ENCODE measurements around the gene ATP10A. TPM values are rescaled to one million over a fixed set of nuclear protein-coding genes. Genes with fewer than 3 reads are reported as not detected.

Gene ATP10A
- polyA plus RNA-seq, 1 of the 3 experiments (the other 2 are of a cell fraction) = not detected

DNA sequence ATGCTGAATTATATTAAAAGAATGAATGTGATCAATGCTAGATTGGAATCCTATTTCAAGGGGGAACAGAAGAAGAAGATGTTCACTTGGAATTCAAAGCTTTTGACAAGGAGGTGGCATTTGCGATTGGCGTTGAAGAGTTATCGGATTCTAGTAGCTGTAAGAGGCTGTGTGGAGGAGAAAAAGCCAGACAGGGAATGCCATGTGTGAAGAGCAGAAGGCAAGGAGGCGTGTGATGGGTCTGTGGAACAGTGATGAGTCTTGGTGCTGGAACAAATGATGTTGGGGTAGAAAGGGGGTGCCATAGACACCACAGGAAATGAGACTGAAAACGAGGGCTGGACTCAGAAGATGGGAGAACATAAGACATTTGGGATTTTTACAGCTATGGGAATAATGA, 30.5 kb upstream of the ATP10A start:
- H2AFZ ChIP-seq (ENCODE audit: low read depth) = no peak overlapping the region
- H3K79me2 ChIP-seq (ENCODE audit: insufficient read depth) = no peaks in the 10 kb centered on the region
- no peaks in the 10 kb centered on the region for H3K9me2 ChIP-seq
- no peak for DNase-seq
- no peaks in the 10 kb centered on the region for H3K27me3 ChIP-seq (ENCODE audit: insufficient read depth)
- 42% methylated on average over 5 of the region's 5 CpGs for WGBS (ENCODE audit: low lambda C conversion rate)
- ChIA-PET CTCF (no interaction called here), POLR2A (no interaction called here)
- H4K20me1 ChIP-seq (ENCODE audit: insufficient read depth) = no peaks in the 10 kb centered on the region
- H3K9ac ChIP-seq = no peak overlapping the region
- no peak overlapping the region for H3K27ac ChIP-seq (ENCODE audit: low read depth in 2 of 2, low read length in 1 of 2)
- no peaks in the 10 kb centered on the region for H3F3A ChIP-seq (replicated peaks; ENCODE audit: insufficient read depth)
- H3K4me3 ChIP-seq (ENCODE audit: low read depth in 2 of 2, low read length in 1 of 2) = no peak overlapping the region
- no peak overlapping the region for H3K4me2 ChIP-seq
- no peaks in the 10 kb centered on the region for H3K36me3 ChIP-seq (replicated peaks in 1 of 2; ENCODE audit: control insufficient read depth in 1 of 2, insufficient read depth in 2 of 2, low read length in 1 of 2)
- H3K9me3 ChIP-seq = no peaks in the 10 kb centered on the region
- H3K4me1 ChIP-seq (ENCODE audit: control insufficient read depth in 1 of 2, insufficient read depth in 2 of 2, low read depth in 1 of 2, low read length in 1 of 2) = no peaks in the 10 kb centered on the region
- TF ChIP-seq TEAD4 (IDR thresholded peaks at IDR 0.05; ENCODE audit: borderline replicate concordance, insufficient read depth) (no peak), EP300 (IDR thresholded peaks at IDR 0.05; ENCODE audit: borderline replicate concordance in 1 of 2, low read depth in 1 of 2, low read length in 1 of 2) (no peak), NRF1 (IDR thresholded peaks at IDR 0.05; ENCODE audit: low read depth, low read length) (no peak), JUND (IDR thresholded peaks at IDR 0.05) (no peak)

DNA sequence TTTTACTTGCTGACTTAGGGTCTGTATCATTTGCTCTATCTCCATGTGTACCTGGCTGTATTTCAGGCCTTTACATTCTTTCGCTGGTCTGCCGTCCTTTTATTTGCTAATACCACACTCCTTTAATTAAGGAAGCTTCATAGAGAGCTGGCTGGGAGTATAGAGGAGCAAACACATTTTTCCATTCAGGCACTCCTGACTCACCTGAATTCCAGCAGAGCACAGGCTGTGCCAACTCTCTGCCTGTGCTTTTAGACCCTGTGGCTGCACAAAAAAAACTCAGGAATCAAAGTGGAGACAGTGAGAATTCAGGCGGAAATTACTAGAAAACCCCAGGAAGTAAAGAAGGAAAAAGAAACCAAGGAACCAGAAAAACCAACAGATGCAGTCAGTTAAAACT, 29.0 kb upstream of the ATP10A start:
- ChIA-PET POLR2A (no interaction called here), CTCF (interaction anchor here (1.0 to 1.7 kb wide), 2 partner anchors 20 to 55 kb away, joined by 3 to 4 read pairs; no protein-coding TSS in a partner anchor)
- Histone ChIP-seq H3K79me2 (ENCODE audit: insufficient read depth) (no peaks in the 10 kb centered on the region), H3K9ac (no peak overlapping the region), H3K4me3 (ENCODE audit: low read depth in 2 of 2, low read length in 1 of 2) (no peak overlapping the region), H2AFZ (ENCODE audit: low read depth) (no peak overlapping the region), H3F3A (replicated peaks; ENCODE audit: insufficient read depth) (no peaks in the 10 kb centered on the region), H3K36me3 (replicated peaks in 1 of 2; ENCODE audit: control insufficient read depth in 1 of 2, insufficient read depth in 2 of 2, low read length in 1 of 2) (no peaks in the 10 kb centered on the region), H3K27ac (ENCODE audit: low read depth in 2 of 2, low read length in 1 of 2) (no peak overlapping the region), H3K4me1 (ENCODE audit: control insufficient read depth in 1 of 2, insufficient read depth in 2 of 2, low read depth in 1 of 2, low read length in 1 of 2) (no peaks in the 10 kb centered on the region), H3K9me2 (no peaks in the 10 kb centered on the region), H3K4me2 (no peak overlapping the region), H3K9me3 (no peaks in the 10 kb centered on the region), H3K27me3 (ENCODE audit: insufficient read depth) (no peaks in the 10 kb centered on the region), H4K20me1 (ENCODE audit: insufficient read depth) (no peaks in the 10 kb centered on the region)
- DNase-seq = no peak
- TF ChIP-seq REST (IDR thresholded peaks at IDR 0.05; ENCODE audit: low read depth, low read length) (no peak), FOSL2 (IDR thresholded peaks at IDR 0.05; ENCODE audit: borderline replicate concordance, low read depth) (no peak), YY1 (IDR thresholded peaks at IDR 0.05; ENCODE audit: low read depth) (no peak), FOXM1 (IDR thresholded peaks at IDR 0.05; ENCODE audit: low read depth) (no peak), EP300 (IDR thresholded peaks at IDR 0.05; ENCODE audit: borderline replicate concordance in 1 of 2, low read depth in 1 of 2, low read length in 1 of 2) (no peak), GABPA (IDR thresholded peaks at IDR 0.05; ENCODE audit: low read depth) (no peak), NFIC (IDR thresholded peaks at IDR 0.05; ENCODE audit: borderline replicate concordance) (no peak)
- 8% methylated on average over 3 of the region's 3 CpGs for WGBS (ENCODE audit: low lambda C conversion rate)
